Retinal pigment epithelial cell (primary cell): ENCODE data around the gene CLIC5.

ENCODE experiments used
- DNase-seq: peaks from one replicate; pipeline ENCODE4 v3.0.0-alpha.2; 2010; ENCODE audit warnings: low read depth
- H3K4me3 ChIP-seq: 2 replicates; pipeline ENCODE4 v1.5.1; 2011; ENCODE audit warnings: mild to moderate bottlenecking, low read length, control low read depth, moderate library complexity
- TF ChIP-seq, protein P1 (sequence below): conservative IDR thresholded peaks from 2 replicates; pipeline ENCODE4 v1.5.1; 2011; ENCODE audit warnings: low read depth, low read length, control low read depth, inconsistent platforms

Gene CLIC5

GRCh38 chr6:45998524-45998923, 17.1 kb downstream of the CLIC5 start:
- no peak overlapping the region for H3K4me3 ChIP-seq
- no peak for DNase-seq
- TF ChIP-seq, protein P1, sequence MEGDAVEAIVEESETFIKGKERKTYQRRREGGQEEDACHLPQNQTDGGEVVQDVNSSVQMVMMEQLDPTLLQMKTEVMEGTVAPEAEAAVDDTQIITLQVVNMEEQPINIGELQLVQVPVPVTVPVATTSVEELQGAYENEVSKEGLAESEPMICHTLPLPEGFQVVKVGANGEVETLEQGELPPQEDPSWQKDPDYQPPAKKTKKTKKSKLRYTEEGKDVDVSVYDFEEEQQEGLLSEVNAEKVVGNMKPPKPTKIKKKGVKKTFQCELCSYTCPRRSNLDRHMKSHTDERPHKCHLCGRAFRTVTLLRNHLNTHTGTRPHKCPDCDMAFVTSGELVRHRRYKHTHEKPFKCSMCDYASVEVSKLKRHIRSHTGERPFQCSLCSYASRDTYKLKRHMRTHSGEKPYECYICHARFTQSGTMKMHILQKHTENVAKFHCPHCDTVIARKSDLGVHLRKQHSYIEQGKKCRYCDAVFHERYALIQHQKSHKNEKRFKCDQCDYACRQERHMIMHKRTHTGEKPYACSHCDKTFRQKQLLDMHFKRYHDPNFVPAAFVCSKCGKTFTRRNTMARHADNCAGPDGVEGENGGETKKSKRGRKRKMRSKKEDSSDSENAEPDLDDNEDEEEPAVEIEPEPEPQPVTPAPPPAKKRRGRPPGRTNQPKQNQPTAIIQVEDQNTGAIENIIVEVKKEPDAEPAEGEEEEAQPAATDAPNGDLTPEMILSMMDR, result no peak

DNA sequence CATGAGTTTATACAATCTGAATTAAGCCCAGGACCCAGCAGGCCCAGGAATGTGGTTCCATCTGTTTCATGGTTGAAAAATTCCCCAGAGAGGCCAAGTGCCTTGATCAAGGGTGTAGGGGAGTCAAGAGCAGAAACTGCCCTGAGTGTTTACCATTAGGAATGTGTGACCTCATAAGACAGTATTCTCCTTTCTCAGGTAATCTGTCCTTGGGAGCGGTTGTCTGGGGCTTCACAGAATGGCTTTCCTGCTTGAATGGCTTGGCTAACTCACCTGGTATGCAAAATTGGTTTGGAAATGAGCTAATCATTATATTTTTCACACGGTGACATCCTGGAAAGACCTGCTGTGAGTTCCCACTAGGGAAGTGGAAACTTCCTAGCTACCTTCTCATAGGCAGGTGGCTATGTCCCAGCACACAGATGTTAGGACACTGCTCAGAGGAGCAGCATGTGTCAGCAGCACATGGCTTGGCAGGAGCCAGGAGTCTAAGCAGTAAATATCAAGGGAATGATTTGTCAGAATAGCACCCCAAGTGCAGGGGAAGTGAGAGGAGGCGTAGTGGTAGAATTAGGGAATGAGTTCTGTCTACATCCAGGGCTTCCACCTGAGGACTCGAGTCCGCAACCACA, 17.7 kb downstream of the CLIC5 start:
- DNase-seq, result no peak
- H3K4me3 ChIP-seq, result no peak overlapping the region
- TF ChIP-seq, protein P1, result no peak

DNA sequence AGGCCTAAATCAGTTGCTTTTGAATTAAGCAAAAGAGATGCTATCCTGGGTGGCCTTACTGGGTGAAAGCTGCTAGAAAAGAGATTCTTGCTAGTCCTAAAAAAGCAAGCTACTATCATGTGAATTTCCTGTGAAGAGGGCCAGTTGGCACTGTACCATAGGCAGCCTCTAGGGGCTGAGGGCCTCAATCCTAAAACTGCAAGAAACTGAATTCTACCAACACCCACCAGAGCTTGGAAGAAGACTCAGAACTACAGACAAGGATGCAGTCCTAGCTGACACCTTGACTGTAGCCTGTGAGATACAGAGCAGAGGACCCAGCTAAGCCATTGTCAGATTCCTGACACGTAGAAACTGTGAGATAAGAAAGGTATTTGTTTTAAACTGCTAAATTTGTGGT, 24.5 kb downstream of the CLIC5 start:
- DNase-seq, result no peak
- no peak overlapping the region for H3K4me3 ChIP-seq
- TF ChIP-seq, protein P1, result peak; percentile 25

- DNase-seq, result no peak
- no peak overlapping the region for H3K4me3 ChIP-seq
- TF ChIP-seq, protein P1, result no peak
Measured at GRCh38 chr6:45990162-45990561, 25.5 kb downstream of the CLIC5 start.

GRCh38 chr6:45988635-45989034, 27.0 kb downstream of the CLIC5 start:
- TF ChIP-seq, protein P1, result no peak
- H3K4me3 ChIP-seq, result no peak overlapping the region
- no peak for DNase-seq

DNA sequence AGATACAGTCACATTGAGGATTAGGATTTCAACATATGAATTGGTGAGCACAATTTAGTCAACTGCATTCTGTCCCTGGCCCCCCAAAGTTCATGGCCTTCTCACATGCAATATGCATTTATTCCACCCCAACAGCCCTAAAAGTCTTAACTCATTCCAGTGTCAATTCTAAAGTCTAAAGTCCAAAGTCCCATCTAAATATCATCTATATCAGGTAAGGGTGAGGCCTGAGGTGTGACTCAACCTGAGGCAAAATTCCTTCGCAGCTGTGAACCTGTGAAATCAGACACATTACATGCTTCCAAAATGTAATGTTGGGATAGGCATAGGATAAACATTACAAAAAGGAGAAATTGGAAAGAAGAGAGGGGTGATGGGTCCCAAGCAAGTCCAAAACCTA, 27.8 kb downstream of the CLIC5 start:
- TF ChIP-seq, protein P1, result no peak
- no peak for DNase-seq
- H3K4me3 ChIP-seq, result no peak overlapping the region

GRCh38 chr6:45986746-45987274, 28.9 kb downstream of the CLIC5 start:
- no peak for DNase-seq
- no peak overlapping the region for H3K4me3 ChIP-seq
- TF ChIP-seq, protein P1, result no peak
